ENCODE results near the gene PLA2G12B.

PLA2G12B gene

GRCh38 chr10:72910705-72911104, 43.9 kb downstream of the PLA2G12B start:
- TF ChIP-seq EP300 (IDR thresholded peaks at IDR 0.05; ENCODE audit: borderline replicate concordance) (no peak), RAD21 (IDR thresholded peaks at IDR 0.05; ENCODE audit: low read depth) (no peak), MAX (IDR thresholded peaks at IDR 0.05) (no peak), CREB1 (IDR thresholded peaks at IDR 0.05; ENCODE audit: low read depth) (no peak), FOXM1 (IDR thresholded peaks at IDR 0.05; ENCODE audit: borderline replicate concordance, low read depth) (no peak), TCF12 (IDR thresholded peaks at IDR 0.05; ENCODE audit: low read depth) (no peak), REST (IDR thresholded peaks at IDR 0.05; ENCODE audit: low read depth) (no peak), EGR1 (IDR thresholded peaks at IDR 0.05) (no peak), NFIC (IDR thresholded peaks at IDR 0.05) (no peak), TAF1 (IDR thresholded peaks at IDR 0.05; ENCODE audit: low read depth) (no peak), ZBTB7A (IDR thresholded peaks at IDR 0.05; ENCODE audit: low read depth) (no peak)

- TF ChIP-seq CEBPB (IDR thresholded peaks at IDR 0.05) (no peak), REST (IDR thresholded peaks at IDR 0.05; ENCODE audit: low read depth) (no peak), EGR1 (IDR thresholded peaks at IDR 0.05) (no peak), EP300 (IDR thresholded peaks at IDR 0.05; ENCODE audit: borderline replicate concordance) (no peak), ZBTB7A (IDR thresholded peaks at IDR 0.05; ENCODE audit: low read depth) (no peak)
Measured at GRCh38 chr10:72906446-72906845, 48.2 kb downstream of the PLA2G12B start.

- TF ChIP-seq TCF12 (IDR thresholded peaks at IDR 0.05; ENCODE audit: low read depth) (no peak), USF1 (IDR thresholded peaks at IDR 0.05) (no peak), MAX (IDR thresholded peaks at IDR 0.05) (no peak), EGR1 (IDR thresholded peaks at IDR 0.05) (no peak), CREB1 (IDR thresholded peaks at IDR 0.05; ENCODE audit: low read depth) (no peak), REST (IDR thresholded peaks at IDR 0.05; ENCODE audit: low read depth) (no peak), ZBTB7A (IDR thresholded peaks at IDR 0.05; ENCODE audit: low read depth) (no peak), RAD21 (IDR thresholded peaks at IDR 0.05; ENCODE audit: low read depth) (no peak), FOXM1 (IDR thresholded peaks at IDR 0.05; ENCODE audit: borderline replicate concordance, low read depth) (no peak), EP300 (IDR thresholded peaks at IDR 0.05; ENCODE audit: borderline replicate concordance) (no peak), CEBPB (IDR thresholded peaks at IDR 0.05) (no peak), YY1 (IDR thresholded peaks at IDR 0.05; ENCODE audit: low read depth) (no peak), TAF1 (IDR thresholded peaks at IDR 0.05; ENCODE audit: low read depth) (no peak), TEAD4 (IDR thresholded peaks at IDR 0.05) (no peak), NFIC (IDR thresholded peaks at IDR 0.05) (no peak)
Measured at GRCh38 chr10:72904806-72905205, 49.8 kb downstream of the PLA2G12B start.

- TF ChIP-seq CREB1 (IDR thresholded peaks at IDR 0.05; ENCODE audit: low read depth): no peak
- no peak for TF ChIP-seq MAX (IDR thresholded peaks at IDR 0.05)
- no peak for TF ChIP-seq TEAD4 (IDR thresholded peaks at IDR 0.05)
- TF ChIP-seq RAD21 (IDR thresholded peaks at IDR 0.05; ENCODE audit: low read depth): no peak
- no peak for TF ChIP-seq EP300 (IDR thresholded peaks at IDR 0.05; ENCODE audit: borderline replicate concordance)
- no peak for TF ChIP-seq USF1 (IDR thresholded peaks at IDR 0.05)
- TF ChIP-seq CEBPB (IDR thresholded peaks at IDR 0.05): no peak
- no peak for TF ChIP-seq NFIC (IDR thresholded peaks at IDR 0.05)
- TF ChIP-seq EGR1 (IDR thresholded peaks at IDR 0.05): no peak
- TF ChIP-seq FOXM1 (IDR thresholded peaks at IDR 0.05; ENCODE audit: borderline replicate concordance, low read depth): no peak
- TF ChIP-seq REST (IDR thresholded peaks at IDR 0.05; ENCODE audit: low read depth): no peak
Measured at GRCh38 chr10:72899545-72899944, 55.1 kb downstream of the PLA2G12B start.
